GM19468 (cell line): ENCODE results near the gene TIMP4.

Source experiments
- ATAC-seq: cut with Tn5 transposase; IDR thresholded peaks from one replicate; pipeline ENCODE4 v1.9.1; 2021; ENCODE audit warnings: mild to moderate bottlenecking, moderate library complexity, moderate number of reproducible peaks; ENCODE audit not compliant: unreplicated experiment; ENCODE audit errors: extremely low read depth

TIMP4 gene

GRCh38 chr3:12154151-12154550 is 4.6 kb downstream of the TIMP4 start:
- no peak for ATAC-seq

- ATAC-seq = no peak
These were observed 8.6 kb downstream of the TIMP4 start for GRCh38 chr3:12150112-12150511.

GRCh38 chr3:12149029-12149428 is 9.7 kb downstream of the TIMP4 start:
- no peak for ATAC-seq

GRCh38 chr3:12148183-12148940 is 10.3 kb downstream of the TIMP4 start:
- no peak for ATAC-seq

- no peak for ATAC-seq
These were observed 11.5 kb downstream of the TIMP4 start for GRCh38 chr3:12147049-12147780.

GRCh38 chr3:12143949-12144504 is 14.7 kb downstream of the TIMP4 start:
- no peak for ATAC-seq

- no peak for ATAC-seq
These were observed 16.2 kb downstream of the TIMP4 start for GRCh38 chr3:12142476-12142875.

GRCh38 chr3:12141350-12141749 is 17.4 kb downstream of the TIMP4 start:
- no peak for ATAC-seq

- no peak for ATAC-seq
These were observed 19.6 kb downstream of the TIMP4 start for GRCh38 chr3:12139111-12139511.

- peak; percentile 38 for ATAC-seq
These were observed 20.7 kb downstream of the TIMP4 start for GRCh38 chr3:12138044-12138443.

- ATAC-seq = no peak
These were observed 22.3 kb downstream of the TIMP4 start for GRCh38 chr3:12136371-12136770.

GRCh38 chr3:12135029-12135657 is 23.6 kb downstream of the TIMP4 start:
- ATAC-seq = peak; percentile 46

GRCh38 chr3:12132881-12133280 is 25.8 kb downstream of the TIMP4 start:
- ATAC-seq = no peak

GRCh38 chr3:12131351-12132090 is 27.2 kb downstream of the TIMP4 start:
- ATAC-seq = no peak

- no peak for ATAC-seq
These were observed 31.3 kb downstream of the TIMP4 start for GRCh38 chr3:12127391-12127790.

- ATAC-seq = no peak
These were observed 32.9 kb downstream of the TIMP4 start for GRCh38 chr3:12125772-12126171.

- no peak for ATAC-seq
These were observed 37.2 kb downstream of the TIMP4 start for GRCh38 chr3:12121466-12121865.

- no peak for ATAC-seq
These were observed 38.2 kb downstream of the TIMP4 start for GRCh38 chr3:12120374-12121140.

GRCh38 chr3:12117473-12117872 is 41.2 kb downstream of the TIMP4 start:
- ATAC-seq = no peak

GRCh38 chr3:12116870-12117269 is 41.8 kb downstream of the TIMP4 start:
- ATAC-seq = no peak
